IPS DF 4.7 (cell line): ENCODE results near the gene INO80C.

ENCODE experiments used
- DNase-seq: peaks from one replicate; pipeline ENCODE4 v3.0.0-alpha.2; 2013; ENCODE audit warnings: low spot score; ENCODE audit errors: extremely low read depth

The INO80C gene

GRCh38 chr18:35497370-35498197 lies at the start of gene INO80C:
Gene INO80C (minus strand): TSS chr18:35497960. CDS start chr18:35497874, 86 bp downstream.
- no peak for DNase-seq

GRCh38 chr18:35547008-35547605 lies 49.3 kb upstream of the INO80C start:
- DNase-seq = no peak

GRCh38 chr18:35542356-35542755 lies 44.6 kb upstream of the INO80C start:
- no peak for DNase-seq

GRCh38 chr18:35535297-35535696 lies 37.5 kb upstream of the INO80C start:
- DNase-seq = no peak

- no peak for DNase-seq
Measured at GRCh38 chr18:35533916-35534405, 36.2 kb upstream of the INO80C start.

- no peak for DNase-seq
Measured at GRCh38 chr18:35528749-35529274, 31.1 kb upstream of the INO80C start.

- DNase-seq = no peak
Measured at GRCh38 chr18:35526495-35527059, 28.8 kb upstream of the INO80C start.

GRCh38 chr18:35525795-35526494 lies 28.2 kb upstream of the INO80C start:
- no peak for DNase-seq

- no peak for DNase-seq
Measured at GRCh38 chr18:35524226-35524625, 26.5 kb upstream of the INO80C start.

- DNase-seq = no peak
Measured at GRCh38 chr18:35522130-35522959, 24.6 kb upstream of the INO80C start.

GRCh38 chr18:35521133-35521532 lies 23.4 kb upstream of the INO80C start:
- no peak for DNase-seq

- DNase-seq = no peak
Measured at GRCh38 chr18:35519148-35519899, 21.6 kb upstream of the INO80C start.

GRCh38 chr18:35517715-35518114 lies 20.0 kb upstream of the INO80C start:
- DNase-seq = no peak

- no peak for DNase-seq
Measured at GRCh38 chr18:35516789-35517188, 19.0 kb upstream of the INO80C start.

GRCh38 chr18:35516351-35516750 lies 18.6 kb upstream of the INO80C start:
- DNase-seq = no peak

- DNase-seq = no peak
Measured at GRCh38 chr18:35515460-35516130, 17.8 kb upstream of the INO80C start.

- DNase-seq = no peak
Measured at GRCh38 chr18:35514752-35515459, 17.1 kb upstream of the INO80C start.

- no peak for DNase-seq
Measured at GRCh38 chr18:35514283-35514682, 16.5 kb upstream of the INO80C start.
